IMR-90 (cell line): ENCODE data around the gene ACTN1. TPM values are rescaled to one million over a fixed set of nuclear protein-coding genes. Genes with fewer than 3 reads are reported as not detected.
A peak's percentile ranks its signal among the peaks of the same experiment; 100 is the strongest.

ENCODE experiments used
- ATAC-seq: fragments of 200-7000 bp; cut with Tn5 transposase; 2 replicates; pipeline ENCODE4 v1.9.1; 2020; ENCODE audit warnings: low read depth, mild to moderate bottlenecking, moderate library complexity
- BruUV-seq: library from RNA; stranded (reverse); fragments of 400-500 nt; replicated peaks from 2 replicates; lab custom pipeline; 2021; lab: Mats Ljungman, UMichigan
- CTCF ChIA-PET: fragments of 300-600 bp; formaldehyde crosslinking; extraction: SDS; loops from one replicate; lab custom pipeline; 2021; ENCODE audit warnings: antibody characterized with exemption; lab: Yijun Ruan, JAX
- POLR2A ChIA-PET: fragments of 300-600 bp; sonication (Branson Sonifier 250); formaldehyde crosslinking; loops from one replicate; lab custom pipeline; 2022; ENCODE audit warnings: antibody characterized with exemption; ENCODE audit not compliant: unreplicated experiment; lab: Charles Lee
- DNase-seq: peaks from one replicate; pipeline ENCODE4 v3.0.0; 2013
- H2AFZ ChIP-seq: replicated peaks from 2 replicates; pipeline ENCODE3; 2013; ENCODE audit warnings: low read length, mild to moderate bottlenecking; ENCODE audit not compliant: poor library complexity
- H2AK5ac ChIP-seq: 2 replicates; pipeline ENCODE4 v1.6.1; 2013; ENCODE audit warnings: low read depth, low read length, inconsistent platforms
- H2AK9ac ChIP-seq: replicated peaks from 2 replicates; pipeline ENCODE3; 2013; ENCODE audit warnings: mild to moderate bottlenecking, low read depth, low read length, moderate library complexity; ENCODE audit not compliant: poor library complexity
- H2BK120ac ChIP-seq: 2 replicates; pipeline ENCODE4 v1.6.1; 2013; ENCODE audit warnings: low read depth, low read length, inconsistent platforms
- H2BK15ac ChIP-seq: 3 replicates; pipeline ENCODE4 v1.6.1; 2013; ENCODE audit warnings: low read depth, low read length, inconsistent platforms
- H2BK20ac ChIP-seq: 2 replicates; pipeline ENCODE4 v1.6.1; 2013; ENCODE audit warnings: low read depth, mild to moderate bottlenecking, inconsistent platforms, low read length, moderate library complexity
- H2BK5ac ChIP-seq: 2 replicates; pipeline ENCODE4 v1.6.1; 2013; ENCODE audit warnings: mild to moderate bottlenecking, low read depth, low read length, inconsistent platforms; ENCODE audit not compliant: poor library complexity, severe bottlenecking
- H3K14ac ChIP-seq: replicated peaks from 2 replicates; pipeline ENCODE4 v1.6.1; 2013; ENCODE audit warnings: low read depth, low read length, inconsistent platforms
- H3K18ac ChIP-seq: 2 replicates; pipeline ENCODE4 v1.6.1; 2013; ENCODE audit warnings: low read depth, low read length, control low read depth
- H3K23ac ChIP-seq: 2 replicates; pipeline ENCODE4 v1.6.1; 2013; ENCODE audit warnings: low read depth, low read length, inconsistent platforms
- H3K27ac ChIP-seq: 2 replicates; pipeline ENCODE4 v1.5.1; 2013; ENCODE audit warnings: mild to moderate bottlenecking, control low read depth, low read length; ENCODE audit not compliant: insufficient read depth
- H3K27me3 ChIP-seq: 2 replicates; pipeline ENCODE4 v1.6.1; 2013; ENCODE audit warnings: low read length; ENCODE audit not compliant: control insufficient read depth, insufficient read depth
- H3K36me3 ChIP-seq: 2 replicates; pipeline ENCODE4 v1.6.1; 2013; ENCODE audit warnings: low read length, mixed read lengths; ENCODE audit not compliant: control insufficient read depth, insufficient read depth
- H3K4ac ChIP-seq: 2 replicates; pipeline ENCODE4 v1.6.1; 2013; ENCODE audit warnings: low read depth, low read length, inconsistent platforms
- H3K4me1 ChIP-seq: 2 replicates; pipeline ENCODE4 v1.6.1; 2013; ENCODE audit warnings: low read length, mixed read lengths; ENCODE audit not compliant: control insufficient read depth, insufficient read depth
- H3K4me2 ChIP-seq: 2 replicates; pipeline ENCODE4 v1.6.1; 2013; ENCODE audit warnings: low read depth, mild to moderate bottlenecking, control low read depth, low read length, moderate library complexity
- H3K4me3 ChIP-seq: 2 replicates; pipeline ENCODE4 v1.5.1; 2013; ENCODE audit warnings: low read depth, mild to moderate bottlenecking, control low read depth, low read length, moderate library complexity; ENCODE audit not compliant: insufficient read depth
- H3K56ac ChIP-seq: 2 replicates; pipeline ENCODE4 v1.6.1; 2013; ENCODE audit warnings: low read length, inconsistent platforms; ENCODE audit not compliant: insufficient read depth; ENCODE audit errors: extremely low read depth
- H3K79me1 ChIP-seq, 2 experiments: 2 replicates each; pipeline ENCODE4 v1.6.1; 2013; ENCODE audit warnings: low read length in 2 of 2, inconsistent platforms in 1 of 2, low read depth in 1 of 2
- H3K9ac ChIP-seq: 2 replicates; pipeline ENCODE4 v1.6.1; 2013; ENCODE audit warnings: low read depth, low read length, control low read depth
- H3K9me1 ChIP-seq: 2 replicates; pipeline ENCODE4 v1.6.1; 2013; ENCODE audit warnings: low read length, inconsistent platforms; ENCODE audit not compliant: insufficient read depth
- H3K9me3 ChIP-seq: 2 replicates; pipeline ENCODE4 v1.6.1; 2013; ENCODE audit warnings: low read length; ENCODE audit not compliant: control insufficient read depth, insufficient read depth
- H4K20me1 ChIP-seq: 2 replicates; pipeline ENCODE4 v1.6.1; 2013; ENCODE audit warnings: low read length, inconsistent platforms; ENCODE audit not compliant: insufficient read depth
- H4K5ac ChIP-seq: 2 replicates; pipeline ENCODE4 v1.6.1; 2013; ENCODE audit warnings: mild to moderate bottlenecking, low read depth, low read length, control low read depth
- H4K8ac ChIP-seq, 2 experiments: 2 replicates each; pipeline ENCODE4 v1.6.1; 2013; ENCODE audit warnings: low read depth in 2 of 2, low read length in 2 of 2, control low read depth in 1 of 2, inconsistent platforms in 1 of 2
- H4K91ac ChIP-seq: 2 replicates; pipeline ENCODE4 v1.6.1; 2013; ENCODE audit warnings: low read depth, low read length, inconsistent platforms; ENCODE audit not compliant: insufficient read depth
- BHLHE40 ChIP-seq: fragments of 150-350 bp; IDR thresholded peaks from 2 replicates; pipeline ENCODE4 v1.6.1; 2016; ENCODE audit warnings: mild to moderate bottlenecking, low read depth, low read length
- CEBPB ChIP-seq: IDR thresholded peaks from 2 replicates; pipeline ENCODE4 v1.6.1; 2012; ENCODE audit warnings: low read depth, low read length, improper control_type of control experiment
- CHD1 ChIP-seq: IDR thresholded peaks from 2 replicates; pipeline ENCODE4 v1.6.1; 2012; ENCODE audit warnings: low read depth, low read length, improper control_type of control experiment
- MAFK ChIP-seq: IDR thresholded peaks from 2 replicates; pipeline ENCODE4 v1.6.1; 2012; ENCODE audit warnings: low read depth, low read length, improper control_type of control experiment
- MAZ ChIP-seq: IDR thresholded peaks from 2 replicates; pipeline ENCODE4 v1.6.1; 2012; ENCODE audit warnings: low read depth, mild to moderate bottlenecking, low read length, improper control_type of control experiment, moderate library complexity, borderline replicate concordance
- POLR2A ChIP-seq: IDR thresholded peaks from 2 replicates; pipeline ENCODE4 v1.6.1; 2012; ENCODE audit warnings: mild to moderate bottlenecking, low read depth, low read length
- WGBS, 2 experiments: methylation state at CpG; one replicate each; pipeline versions ENCODE4 v1.1.5 to v1.1.7; 2013; ENCODE audit warnings: missing lambda C conversion rate in 2 of 2; ENCODE audit not compliant: insufficient read length in 1 of 2; ENCODE audit errors: extremely low coverage in 2 of 2; 5-methylcytosine and 5-hydroxymethylcytosine counted together
- dilution Hi-C: fragments of 300-500 bp; cut with HindIII; formaldehyde crosslinking; loops from one replicate; pipeline ENCODE4 v1.14.3; 2018; ENCODE audit warnings: low sequenced_read_pairs; ENCODE audit not compliant: unreplicated experiment
- in situ Hi-C: fragments of 300-500 bp; cut with MboI; formaldehyde crosslinking; loops from 3 replicates; pipeline ENCODE4 v1.14.3; 2019; ENCODE audit warnings: low sequenced_read_pairs, inconsistent platforms, mixed read lengths
- intact Hi-C: fragments of 100-400 bp; cut with micrococcal nuclease; formaldehyde crosslinking; loops from 2 replicates; pipeline ENCODE4 v1.10.0; 2022
- polyA plus RNA-seq, 3 experiments: library from polyadenylated mRNA; depleted of rRNA; stranded (reverse); fragments of >200 nt; gene quantifications; 2 replicates each; pipeline ENCODE4 v1.2.3, GENCODE V29; 2012; ENCODE audit warnings: low replicate concordance in 1 of 3
- total RNA-seq: library from RNA; depleted of rRNA; stranded (reverse); fragments of >200 nt; gene quantifications from 2 replicates; pipeline ENCODE4 v1.2.3, GENCODE V29; 2012
- TF ChIP-seq, protein P1 (sequence below): conservative IDR thresholded peaks from 2 replicates; pipeline ENCODE4 v1.5.1; 2012; ENCODE audit warnings: mild to moderate bottlenecking, low read depth, low read length, improper control_type of control experiment
- TF ChIP-seq, protein P2 (sequence below): fragments of 150-350 bp; IDR thresholded peaks from 2 replicates; pipeline ENCODE4 v1.6.1; 2016; ENCODE audit warnings: low read depth, mild to moderate bottlenecking, low read length, moderate library complexity, borderline replicate concordance

ACTN1 gene
- total and polyA plus RNA-seq, 2 of the 4 experiments (the other 2 are of a cell fraction): 684 to 766 TPM

DNA sequence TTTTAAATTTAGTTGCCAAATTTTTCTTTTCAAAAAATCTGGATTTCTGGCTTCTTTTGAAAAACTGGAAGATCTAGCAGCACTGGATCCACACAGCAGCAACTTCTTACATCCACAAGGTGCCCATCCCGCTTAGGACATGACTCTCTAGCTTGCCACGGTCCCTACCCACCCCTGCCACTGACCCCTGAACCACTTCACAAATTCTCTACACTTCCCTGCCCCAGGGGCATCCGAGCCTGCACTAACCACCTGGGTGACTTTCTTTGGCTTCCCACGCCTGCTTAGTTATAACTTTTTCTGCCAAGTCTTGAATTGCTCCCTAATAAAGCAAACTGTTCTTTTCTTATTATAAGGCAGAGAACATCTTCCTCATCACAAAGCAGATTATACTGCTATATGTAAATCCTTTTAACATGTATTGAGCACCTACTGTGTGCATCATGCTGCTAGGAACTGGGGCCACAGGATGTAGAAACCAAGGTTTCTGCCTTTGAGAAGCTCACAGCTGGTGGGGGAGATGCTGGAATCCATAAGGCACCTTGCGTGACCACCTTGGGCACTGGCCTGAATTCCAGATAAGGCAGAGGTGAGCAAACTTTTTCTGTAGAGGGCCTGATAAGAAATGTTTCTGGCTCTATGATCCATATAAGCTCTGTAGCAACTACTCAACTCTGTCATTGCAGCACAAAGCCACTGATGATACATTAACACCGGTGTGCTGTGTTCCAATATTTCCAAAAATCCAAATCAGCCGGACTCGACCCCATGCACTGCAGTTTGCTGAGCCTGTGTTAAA lies 59.8 kb downstream of the ACTN1 start:
- Histone ChIP-seq H3K14ac (no peak overlapping the region), H2BK20ac (no peak overlapping the region), H3K9me3 (no peaks in the 10 kb centered on the region), H4K5ac (no peak overlapping the region), H3K9ac (no peak overlapping the region), H3K4me1 (peaks cover 24% of the 10 kb centered on the region), H2BK5ac (no peak overlapping the region), H2BK120ac (no peak overlapping the region), H2AFZ (no peak overlapping the region), H2BK15ac (no peak overlapping the region), H3K27ac (peak overlapping the region; percentile 14; the same call in 1 of the 2 replicates), H3K23ac (no peak overlapping the region), H4K8ac (peak overlapping the region in 1 of 2 experiments; percentile 20; a peak in 1 of 4 replicates), H2AK5ac (no peak overlapping the region), H3K56ac (no peak overlapping the region), H3K4me3 (no peak overlapping the region), H3K4me2 (no peak overlapping the region), H3K9me1 (peaks cover 21% of the 10 kb centered on the region), H3K79me1 (peaks cover 19 to 93% of the 10 kb centered on the region in 2 experiments), H4K20me1 (peaks cover 99% of the 10 kb centered on the region), H3K18ac (no peak overlapping the region), H3K4ac (no peak overlapping the region), H3K36me3 (peaks cover 84% of the 10 kb centered on the region), H2AK9ac (no peak overlapping the region), H4K91ac (no peak overlapping the region), H3K27me3 (no peaks in the 10 kb centered on the region)
- in situ Hi-C loops (no loop called here), intact Hi-C loops (no loop called here), dilution Hi-C loops (no loop called here)
- ATAC-seq: no peak
- ChIA-PET CTCF (no interaction called here), POLR2A (no interaction called here)
- BruUV-seq: no TSS peak
- TF ChIP-seq MAFK: no peak
- TF ChIP-seq, protein P1, sequence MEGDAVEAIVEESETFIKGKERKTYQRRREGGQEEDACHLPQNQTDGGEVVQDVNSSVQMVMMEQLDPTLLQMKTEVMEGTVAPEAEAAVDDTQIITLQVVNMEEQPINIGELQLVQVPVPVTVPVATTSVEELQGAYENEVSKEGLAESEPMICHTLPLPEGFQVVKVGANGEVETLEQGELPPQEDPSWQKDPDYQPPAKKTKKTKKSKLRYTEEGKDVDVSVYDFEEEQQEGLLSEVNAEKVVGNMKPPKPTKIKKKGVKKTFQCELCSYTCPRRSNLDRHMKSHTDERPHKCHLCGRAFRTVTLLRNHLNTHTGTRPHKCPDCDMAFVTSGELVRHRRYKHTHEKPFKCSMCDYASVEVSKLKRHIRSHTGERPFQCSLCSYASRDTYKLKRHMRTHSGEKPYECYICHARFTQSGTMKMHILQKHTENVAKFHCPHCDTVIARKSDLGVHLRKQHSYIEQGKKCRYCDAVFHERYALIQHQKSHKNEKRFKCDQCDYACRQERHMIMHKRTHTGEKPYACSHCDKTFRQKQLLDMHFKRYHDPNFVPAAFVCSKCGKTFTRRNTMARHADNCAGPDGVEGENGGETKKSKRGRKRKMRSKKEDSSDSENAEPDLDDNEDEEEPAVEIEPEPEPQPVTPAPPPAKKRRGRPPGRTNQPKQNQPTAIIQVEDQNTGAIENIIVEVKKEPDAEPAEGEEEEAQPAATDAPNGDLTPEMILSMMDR: no peak
- TF ChIP-seq, protein P2, sequence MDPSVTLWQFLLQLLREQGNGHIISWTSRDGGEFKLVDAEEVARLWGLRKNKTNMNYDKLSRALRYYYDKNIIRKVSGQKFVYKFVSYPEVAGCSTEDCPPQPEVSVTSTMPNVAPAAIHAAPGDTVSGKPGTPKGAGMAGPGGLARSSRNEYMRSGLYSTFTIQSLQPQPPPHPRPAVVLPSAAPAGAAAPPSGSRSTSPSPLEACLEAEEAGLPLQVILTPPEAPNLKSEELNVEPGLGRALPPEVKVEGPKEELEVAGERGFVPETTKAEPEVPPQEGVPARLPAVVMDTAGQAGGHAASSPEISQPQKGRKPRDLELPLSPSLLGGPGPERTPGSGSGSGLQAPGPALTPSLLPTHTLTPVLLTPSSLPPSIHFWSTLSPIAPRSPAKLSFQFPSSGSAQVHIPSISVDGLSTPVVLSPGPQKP: no peak
- no peak for TF ChIP-seq BHLHE40
- no peak for TF ChIP-seq MAZ
- TF ChIP-seq POLR2A: no peak
- TF ChIP-seq CEBPB: no peak
- TF ChIP-seq CHD1: no peak
- DNase-seq: no peak
- WGBS, 2 experiments: 100% methylated on average over 1 of the region's 8 CpGs; no CpG with 5 or more reads in 1 of the 2 experiments
